NCI-H2029 (cell line): ENCODE data around the gene KRTAP4-8.
"Not testable (repeated sequence)": the region's sequence is repeated elsewhere in the genome, so short reads cannot be mapped to it uniquely, and the experiment has no call there.

Experiments used
- DNase-seq: peaks from one replicate; lab custom pipeline; 2025; lab: John Stamatoyannopoulos, UW

Gene KRTAP4-8

DNA sequence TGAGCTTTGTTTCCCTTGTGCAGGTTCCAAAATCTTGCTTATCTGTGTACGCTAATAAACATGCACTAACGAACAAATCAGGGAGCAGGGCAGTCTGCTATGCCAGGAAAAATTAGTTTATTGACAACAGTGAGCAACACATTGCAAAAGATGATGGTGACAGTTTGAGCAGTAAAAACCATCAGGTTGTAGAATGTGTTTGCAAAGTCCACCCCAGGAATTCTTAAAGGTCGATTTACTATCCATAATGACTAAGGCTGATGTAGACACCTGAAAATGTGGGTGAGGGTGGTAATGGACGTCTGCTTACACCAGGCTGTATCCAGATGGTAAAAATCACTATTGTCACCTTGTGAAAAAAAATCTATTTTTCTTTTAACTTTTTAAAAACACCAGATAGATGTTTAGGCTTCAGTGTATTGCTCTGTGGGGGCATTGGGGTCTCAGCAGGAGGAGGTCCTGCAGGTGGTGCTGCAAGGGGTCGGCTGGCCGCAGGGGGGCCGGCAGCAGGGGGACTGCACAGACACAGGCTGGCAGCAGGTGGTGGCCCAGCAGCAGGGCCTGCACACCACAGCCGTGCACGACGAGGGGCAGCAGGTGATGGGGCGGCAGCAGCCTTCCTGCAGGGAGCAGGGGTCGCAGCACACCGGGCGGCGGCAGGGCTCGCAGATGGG is 32.8 kb downstream of the KRTAP4-8 start:
- DNase-seq: not testable (repeated sequence)

DNA sequence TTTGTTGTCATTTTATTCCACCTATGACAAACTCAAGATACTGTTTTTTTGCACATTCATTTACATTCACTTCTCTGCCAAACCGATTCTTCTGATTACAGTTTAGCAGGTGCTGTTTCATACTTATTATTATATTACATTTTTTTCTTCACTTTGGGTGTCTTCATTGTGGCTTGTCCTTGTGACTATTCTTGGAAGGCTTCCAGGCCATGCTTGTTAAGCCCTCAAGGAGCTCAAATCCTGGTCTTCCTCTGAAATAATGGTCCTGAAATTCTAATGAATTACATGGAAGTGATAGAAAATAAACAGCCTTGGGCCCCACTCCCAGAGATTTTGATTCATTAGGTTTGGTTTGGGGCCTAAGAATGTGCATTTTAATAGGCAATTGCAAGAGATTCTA is 33.6 kb downstream of the KRTAP4-8 start:
- DNase-seq: no peak

DNA sequence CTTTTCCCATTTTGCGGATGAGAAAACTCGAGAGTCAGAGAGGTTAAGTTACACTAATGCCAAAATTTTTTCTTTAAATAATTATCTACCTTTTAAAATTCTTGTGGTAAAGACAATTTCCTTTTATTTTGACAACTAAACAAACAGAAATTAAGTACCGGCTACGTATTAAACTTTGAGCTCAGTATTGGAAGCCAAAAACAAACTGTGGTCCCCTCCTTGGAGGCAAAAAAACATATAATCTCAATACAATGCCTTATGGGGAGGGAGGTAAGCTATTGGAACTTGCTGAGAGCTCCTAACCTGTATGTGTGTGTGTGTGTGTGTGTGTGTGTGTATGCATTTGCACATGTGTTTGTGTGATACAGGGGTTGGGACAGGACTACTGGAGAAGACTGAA is 34.5 kb downstream of the KRTAP4-8 start:
- no peak for DNase-seq

- no peak for DNase-seq
These were observed 36.0 kb downstream of the KRTAP4-8 start for GRCh38 chr17:41061964-41062363.

- DNase-seq: no peak
These were observed 37.8 kb downstream of the KRTAP4-8 start, which contains the start of gene KRTAP2-3 for GRCh38 chr17:41060052-41060604. Gene KRTAP2-3, minus strand, starts transcription at chr17:41060114. Its CDS starts 64 bp downstream, at chr17:41060050.

GRCh38 chr17:41059276-41060051 is 38.5 kb downstream of the KRTAP4-8 start:
- DNase-seq: not testable (repeated sequence)

DNA sequence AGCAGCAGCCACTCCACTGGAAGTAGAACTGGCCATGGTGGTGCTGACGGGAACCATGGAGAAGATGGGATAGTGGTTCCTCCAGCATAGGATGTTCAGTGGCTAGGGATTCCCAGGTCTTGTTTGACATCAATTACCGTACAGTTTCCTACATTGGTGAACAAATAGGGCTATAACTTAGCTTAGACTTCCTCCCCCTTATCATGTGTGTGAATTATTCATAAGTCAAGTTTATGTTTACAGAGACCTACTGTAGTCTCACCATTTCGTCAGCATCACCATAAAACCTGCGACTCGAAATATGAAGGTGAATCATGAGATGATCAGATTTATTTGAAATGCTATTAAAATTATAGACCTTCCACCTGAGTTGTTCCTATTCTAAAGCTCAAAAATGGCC is 39.2 kb downstream of the KRTAP4-8 start:
- DNase-seq: no peak

DNA sequence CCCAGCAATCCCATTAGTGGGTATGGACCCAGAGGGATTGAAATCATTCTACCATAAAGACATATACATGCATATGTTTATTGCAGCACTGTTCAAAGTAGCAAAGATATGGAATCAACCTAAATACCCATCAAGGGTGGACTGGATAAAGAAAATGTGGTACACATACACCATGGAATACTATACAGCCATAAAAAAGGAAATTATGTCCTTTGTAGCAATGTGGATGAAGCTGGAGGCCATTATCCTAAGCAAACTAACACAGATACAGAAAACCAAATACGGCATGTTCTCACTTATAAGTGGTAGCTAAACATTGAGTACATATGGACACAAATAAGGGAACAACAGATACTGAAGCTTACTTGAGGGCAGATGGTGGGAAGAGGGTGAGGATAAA is 40.4 kb downstream of the KRTAP4-8 start:
- no peak for DNase-seq

GRCh38 chr17:41055130-41055529 is 42.8 kb downstream of the KRTAP4-8 start, which contains the start of gene KRTAP2-2:
Gene KRTAP2-2, minus strand, starts transcription at chr17:41055230. Its CDS starts 19 bp downstream, at chr17:41055211.
- not testable (repeated sequence) for DNase-seq

GRCh38 chr17:41054556-41054955 is 43.4 kb downstream of the KRTAP4-8 start:
- DNase-seq: not testable (repeated sequence)

DNA sequence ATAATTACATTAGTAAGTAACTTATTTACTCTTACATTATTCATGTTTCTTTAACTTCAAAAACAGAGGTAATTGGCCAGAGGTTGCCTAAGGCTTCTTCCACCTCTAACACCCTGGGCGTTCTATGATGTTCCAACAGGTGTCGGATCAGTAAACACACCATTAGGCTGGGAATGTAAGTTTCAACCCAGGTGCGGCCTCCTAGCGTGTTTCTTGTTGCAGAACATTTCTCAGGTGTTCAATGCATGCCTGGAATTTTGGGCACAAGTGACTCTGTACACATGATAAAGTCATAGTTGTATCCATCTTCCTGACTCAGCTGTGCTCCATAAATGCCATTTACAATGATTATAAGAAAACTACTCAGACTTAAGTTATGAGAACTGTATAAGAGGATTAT is 43.9 kb downstream of the KRTAP4-8 start:
- no peak for DNase-seq

DNA sequence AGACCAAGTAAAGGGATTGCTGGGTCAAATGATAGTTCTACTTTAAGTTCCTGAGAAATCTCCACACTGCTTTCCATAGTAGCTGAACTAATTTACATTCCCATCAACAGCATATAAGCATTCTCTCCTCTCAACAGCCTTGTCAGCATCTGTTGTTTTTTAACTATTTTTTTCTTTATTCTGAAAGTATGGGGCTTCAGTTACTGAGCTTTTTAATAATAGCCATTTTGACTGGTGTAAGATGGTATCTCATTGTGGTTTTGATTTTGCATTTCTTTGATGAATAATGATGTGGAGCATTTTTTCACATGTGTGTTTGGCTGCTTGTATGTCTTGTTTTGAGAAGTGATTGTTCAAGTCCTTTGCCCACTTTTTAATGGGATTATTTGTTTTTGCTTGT is 45.4 kb downstream of the KRTAP4-8 start:
- DNase-seq: no peak

- no peak for DNase-seq
These were observed 48.8 kb downstream of the KRTAP4-8 start for GRCh38 chr17:41049110-41049509.

- no peak for DNase-seq
These were observed 49.5 kb downstream of the KRTAP4-8 start for GRCh38 chr17:41048441-41048840.
